ENCODE data around the gene SLC16A8. TPM values are rescaled to one million over a fixed set of nuclear protein-coding genes. Genes with fewer than 3 reads are reported as not detected.

The SLC16A8 gene
- total RNA-seq, 1 donor from 2014 or later = not detected

GRCh38 chr22:38050720-38051119 lies 33.3 kb downstream of the SLC16A8 start:
- H3K4me3 Mint-ChIP-seq = no peak overlapping the region
- no peak for TF ChIP-seq CTCF (conservative IDR thresholded peaks at IDR 0.05)
- H3K27ac Mint-ChIP-seq = no peak overlapping the region
- H3K27me3 Mint-ChIP-seq = peaks cover 5% of the 10 kb centered on the region
- DNase-seq (ENCODE audit: extremely low spot score, unreplicated experiment) = peak; percentile 68
- no peaks in the 10 kb centered on the region for H3K9me3 Mint-ChIP-seq
- peaks cover 8% of the 10 kb centered on the region for H3K4me1 Mint-ChIP-seq (ENCODE audit: unreplicated experiment)
- no peaks in the 10 kb centered on the region for H3K36me3 Mint-ChIP-seq

GRCh38 chr22:38049812-38050619 lies 34.0 kb downstream of the SLC16A8 start:
- no peaks in the 10 kb centered on the region for H3K36me3 Mint-ChIP-seq
- no peak overlapping the region for H3K4me3 Mint-ChIP-seq
- H3K9me3 Mint-ChIP-seq = no peaks in the 10 kb centered on the region
- no peak for TF ChIP-seq CTCF (conservative IDR thresholded peaks at IDR 0.05)
- peaks cover 5% of the 10 kb centered on the region for H3K27me3 Mint-ChIP-seq
- DNase-seq (ENCODE audit: extremely low spot score, unreplicated experiment) = no peak
- H3K4me1 Mint-ChIP-seq (ENCODE audit: unreplicated experiment) = peaks cover 8% of the 10 kb centered on the region
- H3K27ac Mint-ChIP-seq = no peak overlapping the region

GRCh38 chr22:38046070-38046748 lies 37.8 kb downstream of the SLC16A8 start:
- no peaks in the 10 kb centered on the region for H3K36me3 Mint-ChIP-seq
- no peak for DNase-seq (ENCODE audit: extremely low spot score, unreplicated experiment)
- H3K27ac Mint-ChIP-seq = no peak overlapping the region
- peaks cover 5% of the 10 kb centered on the region for H3K27me3 Mint-ChIP-seq
- no peak overlapping the region for H3K4me3 Mint-ChIP-seq
- peaks cover 8% of the 10 kb centered on the region for H3K4me1 Mint-ChIP-seq (ENCODE audit: unreplicated experiment)
- no peaks in the 10 kb centered on the region for H3K9me3 Mint-ChIP-seq
- TF ChIP-seq CTCF (conservative IDR thresholded peaks at IDR 0.05) = no peak

- no peak for TF ChIP-seq CTCF (conservative IDR thresholded peaks at IDR 0.05)
- H3K9me3 Mint-ChIP-seq = no peaks in the 10 kb centered on the region
- peaks cover 8% of the 10 kb centered on the region for H3K27me3 Mint-ChIP-seq
- peaks cover 8% of the 10 kb centered on the region for H3K4me1 Mint-ChIP-seq (ENCODE audit: unreplicated experiment)
- H3K36me3 Mint-ChIP-seq = no peaks in the 10 kb centered on the region
- no peak for DNase-seq (ENCODE audit: extremely low spot score, unreplicated experiment)
- H3K27ac Mint-ChIP-seq = no peak overlapping the region
- H3K4me3 Mint-ChIP-seq = no peak overlapping the region
These were observed 40.6 kb downstream of the SLC16A8 start for GRCh38 chr22:38043151-38044039.

GRCh38 chr22:38042488-38042790 lies 41.5 kb downstream of the SLC16A8 start:
- H3K27ac Mint-ChIP-seq = no peak overlapping the region
- TF ChIP-seq CTCF (conservative IDR thresholded peaks at IDR 0.05) = no peak
- peaks cover 8% of the 10 kb centered on the region for H3K4me1 Mint-ChIP-seq (ENCODE audit: unreplicated experiment)
- no peak for DNase-seq (ENCODE audit: extremely low spot score, unreplicated experiment)
- H3K4me3 Mint-ChIP-seq = no peak overlapping the region
- H3K36me3 Mint-ChIP-seq = no peaks in the 10 kb centered on the region
- no peaks in the 10 kb centered on the region for H3K9me3 Mint-ChIP-seq
- H3K27me3 Mint-ChIP-seq = peaks cover 8% of the 10 kb centered on the region
